ENCODE measurements around the gene BIN2. TPM values are rescaled to one million over a fixed set of nuclear protein-coding genes. Genes with fewer than 3 reads are reported as not detected.

The BIN2 gene
- total and polyA plus RNA-seq, 9 of the 15 experiments (the other 6 are each of a cell fraction or from before 2014, with no cell fraction given) = 0.04 to 0.39 (median 0.25) TPM; not detected in 1

GRCh38 chr12:51362747-51363342, 38.9 kb upstream of the BIN2 start (continued):
- peak; percentile 18; the same call in 1 of the 2 replicates for TF ChIP-seq MYC (IDR thresholded peaks at IDR 0.05; ENCODE audit: low read depth, low read length)
- no peak for TF ChIP-seq MYC (CRISPR knock-in tag; IDR thresholded peaks at IDR 0.05; ENCODE audit: borderline replicate concordance, low read depth)
- no peak for TF ChIP-seq WHSC1 (IDR thresholded peaks at IDR 0.05; ENCODE audit: low read length)
- TF ChIP-seq ZBTB11 (CRISPR knock-in tag; IDR thresholded peaks at IDR 0.05) = 0 out of 6 replicates have a peak, but pooled peaks of 1 of the 3 experiments have one; percentile 40
- no peak for TF ChIP-seq CREB5 (CRISPR knock-in tag; IDR thresholded peaks at IDR 0.05)
- TF ChIP-seq PPARD (CRISPR knock-in tag; IDR thresholded peaks at IDR 0.05) = no peak
- TF ChIP-seq SRSF9 (IDR thresholded peaks at IDR 0.05; ENCODE audit: borderline replicate concordance, low read depth, low read length) = no peak
- TF ChIP-seq, protein P1, sequence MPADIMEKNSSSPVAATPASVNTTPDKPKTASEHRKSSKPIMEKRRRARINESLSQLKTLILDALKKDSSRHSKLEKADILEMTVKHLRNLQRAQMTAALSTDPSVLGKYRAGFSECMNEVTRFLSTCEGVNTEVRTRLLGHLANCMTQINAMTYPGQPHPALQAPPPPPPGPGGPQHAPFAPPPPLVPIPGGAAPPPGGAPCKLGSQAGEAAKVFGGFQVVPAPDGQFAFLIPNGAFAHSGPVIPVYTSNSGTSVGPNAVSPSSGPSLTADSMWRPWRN (IDR thresholded peaks at IDR 0.05; ENCODE audit: low read depth) = 0 out of 2 replicates have a peak, but pooled peaks have one; percentile 17
- TF ChIP-seq CCAR2 (IDR thresholded peaks at IDR 0.05; ENCODE audit: low read depth, low read length) = no peak
- no peak for TF ChIP-seq HDAC3 (IDR thresholded peaks at IDR 0.05; ENCODE audit: borderline replicate concordance, partially characterized antibody)
- TF ChIP-seq COPS2 (conservative IDR thresholded peaks at IDR 0.05) = no peak
- TF ChIP-seq PRDM10 (IDR thresholded peaks at IDR 0.05; ENCODE audit: partially characterized antibody) = no peak
- TF ChIP-seq U2AF2 (optimal IDR thresholded peaks at IDR 0.05; ENCODE audit: low read depth, low read length) = no peak
- TF ChIP-seq, protein P2, sequence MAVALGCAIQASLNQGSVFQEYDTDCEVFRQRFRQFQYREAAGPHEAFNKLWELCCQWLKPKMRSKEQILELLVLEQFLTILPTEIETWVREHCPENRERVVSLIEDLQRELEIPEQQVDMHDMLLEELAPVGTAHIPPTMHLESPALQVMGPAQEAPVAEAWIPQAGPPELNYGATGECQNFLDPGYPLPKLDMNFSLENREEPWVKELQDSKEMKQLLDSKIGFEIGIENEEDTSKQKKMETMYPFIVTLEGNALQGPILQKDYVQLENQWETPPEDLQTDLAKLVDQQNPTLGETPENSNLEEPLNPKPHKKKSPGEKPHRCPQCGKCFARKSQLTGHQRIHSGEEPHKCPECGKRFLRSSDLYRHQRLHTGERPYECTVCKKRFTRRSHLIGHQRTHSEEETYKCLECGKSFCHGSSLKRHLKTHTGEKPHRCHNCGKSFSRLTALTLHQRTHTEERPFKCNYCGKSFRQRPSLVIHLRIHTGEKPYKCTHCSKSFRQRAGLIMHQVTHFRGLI (CRISPR knock-in tag; IDR thresholded peaks at IDR 0.05) = no peak
- TF ChIP-seq NCOA6 (IDR thresholded peaks at IDR 0.05) = no peak
- TF ChIP-seq GATA2 (CRISPR knock-in tag; IDR thresholded peaks at IDR 0.05) = peak; percentile 53; the same call in 1 of the 2 replicates
- no peak for TF ChIP-seq ZBTB17 (CRISPR knock-in tag; IDR thresholded peaks at IDR 0.05)

Data from K562 (cell line).